Omental fat pad (tissue), 4 donors: ENCODE results near the gene RAB14. TPM values are rescaled to one million over a fixed set of nuclear protein-coding genes. Genes with fewer than 3 reads are reported as not detected.
"Not testable (repeated sequence)": the region's sequence is repeated elsewhere in the genome, so short reads cannot be mapped to it uniquely, and the experiment has no call there.

Experiments used
- ATAC-seq: fragments of 150-250 bp; one replicate; pipeline ENCODE4 v1.9.1; 2016; ENCODE audit warnings: mild to moderate bottlenecking, moderate library complexity; ENCODE audit not compliant: low FRiP score
- DNase-seq: peaks from one replicate; pipeline ENCODE4 v3.0.0-alpha.2; 2019; ENCODE audit warnings: low spot score
- CTCF ChIP-seq, 3 donors: fragments of 450-650 bp; IDR thresholded peaks; one replicate each; pipeline ENCODE4 v1.5.1; 2016 to 2017; ENCODE audit warnings: antibody characterized with exemption in 3 of 3, mild to moderate bottlenecking in 3 of 3, moderate library complexity in 2 of 3
- small RNA-seq: library from RNA; depleted of rRNA; stranded (forward); fragments of <200 nt; gene quantifications from one replicate; pipeline ENCODE3, GENCODE V24; 2016
- total RNA-seq, 4 donors: library from RNA; depleted of rRNA; stranded (reverse); fragments of >200 nt; gene quantifications; one replicate each; pipeline ENCODE4 v1.1.0, GENCODE V29; 2016

Gene RAB14
- total RNA-seq, 4 donors from 2014 or later = 31.0 to 44.8 (median 35.6) TPM

GRCh38 chr9:121133104-121133816, 68.4 kb downstream of the RAB14 start:
- DNase-seq = no peak

DNA sequence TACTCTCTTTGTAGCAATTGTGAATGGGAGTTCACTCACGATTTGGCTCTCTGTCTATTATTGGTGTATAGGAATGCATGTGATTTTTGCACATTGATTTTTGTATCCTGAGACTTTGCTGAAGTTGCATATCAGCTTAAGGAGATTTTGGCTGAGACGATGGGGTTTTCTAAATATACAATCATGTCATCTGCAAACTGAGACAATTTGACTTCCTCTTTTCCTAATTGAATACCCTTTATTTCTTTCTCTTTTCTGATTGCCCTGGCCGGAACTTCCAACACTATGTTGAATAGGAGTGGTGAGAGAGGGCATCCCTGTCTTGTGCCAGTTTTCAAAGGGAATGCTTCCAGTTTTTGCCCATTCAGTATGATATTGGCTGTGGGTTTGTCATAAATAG, 72.3 kb downstream of the RAB14 start:
- not testable (repeated sequence) for DNase-seq, ATAC-seq

More at GRCh38 chr9:121133104-121133816, 68.4 kb downstream of the RAB14 start:
- no peak for ATAC-seq
- no peak for TF ChIP-seq CTCF (IDR thresholded peaks at IDR 0.05)

Small RNA genes within 50 kb of the gene (small RNA-seq; reads per million reads assigned to genes)
- gene RN7SL181P = not detected

Other genes with a start within 250 kb of the RAB14 start
- gene C5, start 151.6 kb downstream of the RAB14 start, total RNA-seq = 1 to 10 TPM; 5.2 to 7.2 (median 6.2) TPM
- gene CNTRL, start 126.9 kb downstream of the RAB14 start, total RNA-seq = 10 to 100 TPM; 16.6 to 24.7 (median 17.8) TPM
- gene GSN, start 66.3 kb upstream of the RAB14 start, total RNA-seq = 1,000 to 10,000 TPM; 3,140 to 6,734 (median 4,294) TPM
- 1,000 to 10,000 TPM in 1 of 4 donors, 100 to 1,000 TPM in 3; 398 to 1,331 (median 641) TPM for gene STOM, start 168.4 kb upstream of the RAB14 start, total RNA-seq